Measurements from ENCODE around the gene PSMG1.
A peak's percentile ranks its signal among the peaks of the same experiment; 100 is the strongest.
"Not testable (repeated sequence)": the region's sequence is repeated elsewhere in the genome, so short reads cannot be mapped to it uniquely, and the experiment has no call there.

PSMG1 gene

GRCh38 chr21:39156024-39156423, 27.2 kb downstream of the PSMG1 start:
- no peak for DNase-seq (ENCODE audit: low read depth in 2 of 2)

- no peak for DNase-seq (ENCODE audit: low read depth in 2 of 2)
Measured at GRCh38 chr21:39155578-39155977, 27.7 kb downstream of the PSMG1 start.

DNA sequence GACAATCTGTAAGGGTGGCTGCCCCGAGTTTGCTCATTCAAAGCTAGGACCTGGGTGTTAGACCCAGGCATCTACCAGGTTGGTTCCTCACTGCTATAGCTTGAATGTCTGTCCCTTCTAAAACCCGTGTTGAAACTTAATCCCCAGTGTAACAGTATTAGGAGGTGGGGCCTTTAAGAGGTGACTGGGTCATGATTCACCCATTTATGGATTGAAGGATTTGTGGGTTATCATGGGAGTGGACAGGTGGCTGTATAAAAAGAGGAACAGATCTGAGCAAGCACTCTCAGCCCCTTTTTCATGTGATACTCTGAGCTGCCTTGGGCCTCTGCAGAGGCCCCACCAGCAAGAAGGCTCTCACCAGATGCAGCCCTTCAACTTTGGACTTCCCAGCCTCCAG, 29.4 kb downstream of the PSMG1 start:
- no peak for DNase-seq (ENCODE audit: low read depth in 2 of 2)

DNA sequence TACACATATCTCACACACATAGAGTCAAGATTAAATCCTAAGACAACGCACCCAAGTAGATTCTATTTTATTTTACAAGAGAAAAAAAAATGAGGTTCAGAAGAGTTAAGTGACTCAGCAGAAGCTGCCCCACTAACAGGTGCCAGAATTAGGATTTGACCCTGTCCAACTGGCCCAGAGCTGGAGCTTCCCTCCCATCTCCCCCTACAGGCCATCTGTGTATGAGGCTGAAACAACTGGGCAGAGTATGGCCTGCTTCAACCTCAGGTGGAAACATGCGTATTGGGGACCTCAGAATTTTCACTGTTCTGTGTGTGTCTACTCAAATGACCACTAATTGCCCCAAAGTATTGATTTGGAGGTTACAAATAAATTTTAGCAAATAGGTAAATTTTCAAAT, 29.9 kb downstream of the PSMG1 start:
- DNase-seq (ENCODE audit: low read depth in 2 of 2) = no peak

DNA sequence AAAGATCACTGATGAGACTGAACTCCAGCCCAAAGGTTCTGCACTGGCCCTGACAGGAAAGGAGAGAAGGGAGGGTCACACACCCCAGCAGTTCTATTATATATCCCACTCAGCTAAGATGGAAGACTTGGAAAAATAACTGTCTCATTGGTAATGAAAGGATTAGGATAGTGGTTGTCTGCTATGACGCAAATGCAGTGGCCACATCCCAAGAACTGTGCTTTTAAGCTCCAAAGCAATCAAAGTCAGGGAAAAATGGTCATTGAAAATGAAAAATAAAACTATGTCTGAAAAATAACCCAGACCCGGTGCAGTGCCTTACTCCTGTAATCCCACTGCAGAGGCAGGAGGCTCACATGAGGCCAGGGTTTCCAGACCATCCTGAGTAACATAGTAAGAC, 31.0 kb downstream of the PSMG1 start:
- DNase-seq (ENCODE audit: low read depth in 2 of 2) = no peak

DNA sequence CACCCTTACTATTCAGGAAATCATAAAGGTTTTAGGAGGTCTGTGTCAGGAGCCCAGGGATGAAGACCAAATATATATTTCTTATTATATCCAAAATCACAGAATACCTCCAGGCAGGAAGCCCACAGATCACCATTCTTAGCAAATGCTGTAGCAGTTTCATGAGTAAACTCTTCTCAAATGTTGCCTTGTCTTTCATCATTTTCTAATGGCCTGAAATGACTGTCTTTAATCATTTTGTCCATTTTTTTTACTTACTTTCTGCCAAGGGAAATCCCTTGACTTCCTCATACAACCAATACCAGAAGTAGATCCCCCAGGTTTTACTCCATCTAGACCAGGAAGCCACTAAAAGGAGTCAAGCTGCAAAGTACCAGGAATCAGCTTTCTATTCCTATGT, 32.4 kb downstream of the PSMG1 start:
- DNase-seq (ENCODE audit: low read depth in 2 of 2) = no peak

GRCh38 chr21:39150316-39150715, 32.9 kb downstream of the PSMG1 start:
- no peak for DNase-seq (ENCODE audit: low read depth in 2 of 2)

- no peak for DNase-seq (ENCODE audit: low read depth in 2 of 2)
Measured at GRCh38 chr21:39149882-39150281, 33.4 kb downstream of the PSMG1 start.

- DNase-seq (ENCODE audit: low read depth in 2 of 2) = no peak
Measured at GRCh38 chr21:39148975-39149374, 34.3 kb downstream of the PSMG1 start.

GRCh38 chr21:39144191-39144590, 39.1 kb downstream of the PSMG1 start:
- DNase-seq (ENCODE audit: low read depth in 2 of 2) = no peak

DNA sequence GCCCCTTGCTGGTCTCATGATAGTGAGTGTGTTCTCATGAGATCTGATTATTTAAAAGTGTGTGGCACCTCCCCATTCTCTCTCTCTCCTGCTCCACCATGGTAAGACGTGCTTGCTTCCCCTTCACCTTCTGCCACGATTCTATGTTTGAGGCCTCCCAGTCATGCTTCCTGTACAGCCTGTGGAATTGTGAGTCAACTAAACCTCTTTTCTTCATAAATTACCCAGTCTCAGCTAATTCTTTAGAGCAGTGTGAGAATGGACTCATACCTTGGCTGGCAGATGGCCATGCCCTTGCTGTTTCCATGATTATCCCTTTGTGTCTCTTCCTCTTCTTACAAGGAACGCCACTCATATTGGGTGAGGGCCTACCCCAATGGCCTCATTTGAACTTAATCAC, 40.3 kb downstream of the PSMG1 start:
- DNase-seq (ENCODE audit: low read depth in 2 of 2) = no peak

GRCh38 chr21:39141502-39141901, 41.7 kb downstream of the PSMG1 start:
- peak in 1 of 2 experiments; percentile 13 for DNase-seq (ENCODE audit: low read depth in 2 of 2)

DNA sequence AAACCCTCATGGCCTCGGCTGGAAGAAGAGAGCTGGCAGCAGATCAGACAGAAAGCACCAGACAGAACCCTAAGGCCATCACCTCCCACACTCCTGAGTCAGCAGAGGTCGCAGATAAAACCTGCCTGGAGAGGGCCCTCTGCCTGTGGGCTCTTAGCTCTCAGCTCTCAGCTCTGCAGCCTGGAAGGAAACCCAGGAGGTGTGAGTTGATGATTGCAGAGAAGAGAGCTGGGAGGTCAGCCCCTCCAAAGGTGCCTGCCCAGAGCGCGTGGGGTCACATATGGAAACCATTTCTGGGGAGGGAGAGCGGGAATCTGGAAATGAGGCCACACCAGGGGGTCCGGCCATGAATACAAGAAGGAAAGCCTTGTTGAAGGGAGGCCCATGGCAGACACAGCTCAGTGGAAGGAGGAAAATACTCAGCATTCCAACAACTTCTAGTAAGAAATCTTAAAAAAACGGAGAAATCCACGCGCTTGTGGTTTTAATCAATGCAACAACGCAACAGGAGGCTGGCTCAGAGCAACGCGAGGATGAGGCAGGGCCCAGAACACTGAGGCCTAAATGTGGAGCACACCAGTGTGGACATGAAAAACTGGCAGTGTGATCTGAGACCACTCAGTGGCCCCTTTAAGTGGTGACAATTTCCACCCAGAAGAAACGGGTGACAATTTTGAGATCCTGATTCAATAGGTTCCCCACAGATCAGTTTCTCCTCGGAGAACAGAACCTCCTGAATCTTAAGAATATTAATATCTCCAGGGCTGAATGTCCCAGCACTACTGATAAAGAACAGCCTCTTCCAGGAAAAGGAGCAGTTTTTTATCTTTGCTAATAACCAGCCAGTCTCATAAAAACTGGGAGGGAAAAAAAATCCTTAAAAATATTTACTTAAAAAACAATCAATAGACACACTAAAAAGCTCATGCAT, 45.7 kb downstream of the PSMG1 start:
- no peak for DNase-seq (ENCODE audit: low read depth in 2 of 2)

DNA sequence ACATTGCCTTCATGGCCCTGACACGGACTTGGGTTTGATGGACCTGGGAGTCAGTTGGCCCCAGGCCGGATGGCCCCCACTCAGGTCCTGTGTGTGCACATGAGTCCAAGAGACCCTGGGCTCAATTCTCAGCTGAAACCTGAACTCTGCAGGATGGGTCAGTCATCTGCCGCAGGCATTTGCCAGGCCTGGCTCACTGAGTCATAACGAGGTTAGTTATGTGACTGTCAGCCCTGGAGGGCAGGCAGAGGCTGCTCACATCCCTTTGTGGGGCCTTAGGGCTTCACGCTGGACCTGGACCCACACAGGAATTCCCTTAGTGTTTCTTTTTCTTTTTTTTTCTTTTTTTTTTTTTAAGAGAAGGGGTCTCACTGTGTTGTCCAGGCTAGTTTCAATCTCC, 46.5 kb downstream of the PSMG1 start:
- no peak for DNase-seq (ENCODE audit: low read depth in 2 of 2)

DNA sequence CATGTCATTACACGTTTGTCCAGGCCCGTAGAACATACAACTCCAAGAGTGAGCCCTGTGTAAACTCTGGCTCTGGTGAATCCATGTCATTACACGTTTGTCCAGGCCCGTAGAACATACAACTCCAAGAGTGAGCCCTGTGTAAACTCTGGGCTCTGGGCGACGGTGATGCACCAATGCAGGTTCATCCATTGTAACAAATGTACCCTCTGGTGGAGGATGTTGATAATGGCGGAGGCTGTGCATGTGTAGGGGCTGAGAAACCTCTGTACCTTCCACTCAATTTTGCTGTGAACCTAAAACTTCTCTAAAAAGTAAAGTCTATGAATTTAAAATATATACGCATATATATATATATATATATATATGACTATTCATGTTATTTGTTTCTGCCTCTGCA, 47.1 kb downstream of the PSMG1 start:
- DNase-seq (ENCODE audit: low read depth in 2 of 2) = not testable (repeated sequence)

- no peak for DNase-seq (ENCODE audit: low read depth in 2 of 2)
Measured at GRCh38 chr21:39134288-39134810, 48.9 kb downstream of the PSMG1 start.

DNA sequence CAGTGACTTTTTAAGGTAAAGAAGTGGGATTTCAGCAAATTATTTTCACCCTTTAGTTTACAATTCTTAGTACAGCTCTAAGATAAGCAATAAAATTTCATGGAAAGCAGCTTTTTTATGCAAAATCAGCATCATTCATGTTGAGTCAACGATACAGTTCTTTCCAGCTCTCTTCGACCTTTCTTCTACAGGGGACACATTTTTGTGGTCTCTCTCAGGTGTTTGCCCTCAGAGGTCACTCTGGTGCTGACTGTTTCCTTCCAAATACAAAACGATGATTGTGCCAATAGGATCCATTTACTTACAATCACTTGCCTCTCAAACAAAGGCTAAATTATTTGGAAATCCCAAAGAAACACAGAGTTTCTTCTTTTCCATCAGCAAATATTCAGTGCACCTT, 51.0 kb downstream of the PSMG1 start:
- DNase-seq (ENCODE audit: low read depth in 2 of 2) = no peak

DNA sequence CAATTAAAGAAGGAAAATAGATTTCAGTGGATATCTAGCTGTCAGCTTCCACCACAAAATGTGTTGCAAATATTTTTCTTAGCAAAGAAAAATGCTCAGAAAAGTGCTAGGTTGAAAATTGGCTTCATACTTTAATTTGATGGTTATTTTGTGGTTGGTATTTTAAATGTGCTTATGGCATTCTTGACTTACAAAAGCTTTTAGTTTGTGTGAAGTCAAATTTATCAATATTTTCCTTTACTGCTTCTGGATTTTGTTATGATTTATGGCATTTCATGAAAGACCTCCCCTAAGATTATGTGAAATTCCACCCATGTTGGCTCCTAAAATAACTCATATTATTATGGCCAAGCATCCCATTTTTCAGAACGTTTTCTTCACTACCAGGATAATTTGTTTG, 51.5 kb downstream of the PSMG1 start:
- DNase-seq (ENCODE audit: low read depth in 2 of 2) = no peak

DNA sequence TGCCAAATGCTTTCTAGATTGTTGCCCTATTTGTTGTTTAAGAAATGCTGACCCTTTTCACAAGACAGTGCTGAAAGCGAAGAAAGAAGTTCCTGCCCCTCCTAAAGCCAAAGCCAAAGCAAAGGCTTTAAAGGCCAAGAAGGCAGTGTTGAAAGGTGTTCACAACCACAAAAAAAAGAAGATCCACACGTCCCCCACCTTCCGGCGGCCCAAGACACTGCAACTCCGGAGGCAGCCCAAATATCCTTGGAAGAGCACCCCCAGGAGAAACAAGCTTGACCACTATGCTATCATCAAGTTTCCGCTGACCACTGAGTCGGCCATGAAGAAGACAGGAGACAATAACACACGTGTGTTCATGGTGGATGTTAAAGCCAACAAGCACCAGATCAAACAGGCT, 55.7 kb downstream of the PSMG1 start:
- DNase-seq (ENCODE audit: low read depth in 2 of 2) = no peak

DNA sequence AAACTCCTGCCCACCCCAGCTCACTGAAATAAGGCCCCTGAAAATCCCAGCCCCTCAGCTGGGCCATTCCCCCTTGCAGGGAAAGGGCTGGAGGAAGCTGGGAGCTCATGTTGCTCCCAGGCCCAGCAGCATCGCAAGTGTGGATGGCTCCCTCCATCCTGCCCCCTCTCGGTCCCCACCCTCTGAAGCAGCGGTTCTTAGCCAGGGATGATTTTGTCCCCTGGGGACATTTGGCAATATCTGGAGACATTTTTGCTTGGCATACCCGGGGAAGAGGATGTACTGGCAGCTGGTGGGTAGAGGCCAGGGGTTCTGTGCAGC, 56.8 kb downstream of the PSMG1 start:
- no peak for DNase-seq (ENCODE audit: low read depth in 2 of 2)

DNA sequence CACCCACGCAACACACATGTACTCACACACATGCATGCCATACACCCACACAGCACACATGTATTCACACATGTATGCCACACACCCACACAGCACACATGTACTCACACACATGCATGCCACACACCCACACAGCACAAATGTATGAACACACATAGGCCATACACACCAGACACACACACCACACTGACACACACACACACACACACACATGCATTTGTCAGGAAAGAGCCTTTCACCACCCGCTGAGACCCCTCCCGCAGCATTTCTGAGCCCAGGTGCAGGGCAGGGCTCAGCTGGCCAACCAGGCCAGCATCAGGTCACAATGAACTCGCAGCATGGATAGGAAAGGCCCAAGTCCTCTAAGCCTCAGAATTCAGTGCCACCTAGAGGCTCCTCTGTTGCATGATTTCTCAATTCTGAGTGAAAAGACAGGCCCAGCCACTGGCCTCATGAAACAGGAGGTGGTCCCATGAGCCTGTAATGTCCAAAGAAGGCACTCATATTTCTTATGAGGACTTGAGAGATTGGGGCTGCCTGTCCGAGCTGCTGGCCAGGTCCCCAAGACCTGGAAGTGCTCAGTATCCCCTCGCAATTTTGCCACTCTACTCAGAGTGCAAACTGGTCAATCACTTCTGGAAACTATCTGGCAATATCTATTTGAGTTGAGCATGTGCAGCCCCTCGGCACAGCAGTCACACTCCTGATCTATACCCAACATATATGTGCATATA, 57.3 kb downstream of the PSMG1 start:
- no peak for DNase-seq (ENCODE audit: low read depth in 2 of 2)

All from fibroblast of skin of left biceps (primary cell).